HG03521 (cell line): ENCODE measurements around the gene CNNM3.
A peak's percentile ranks its signal among the peaks of the same experiment; 100 is the strongest.

ENCODE experiments used
- ATAC-seq: cut with Tn5 transposase; IDR thresholded peaks from one replicate; pipeline ENCODE4 v1.9.1; 2021; ENCODE audit warnings: mild to moderate bottlenecking, moderate library complexity; ENCODE audit not compliant: unreplicated experiment

The CNNM3 gene

GRCh38 chr2:96874198-96874831 is 58.2 kb downstream of the CNNM3 start:
- ATAC-seq, result peak; percentile 35

DNA sequence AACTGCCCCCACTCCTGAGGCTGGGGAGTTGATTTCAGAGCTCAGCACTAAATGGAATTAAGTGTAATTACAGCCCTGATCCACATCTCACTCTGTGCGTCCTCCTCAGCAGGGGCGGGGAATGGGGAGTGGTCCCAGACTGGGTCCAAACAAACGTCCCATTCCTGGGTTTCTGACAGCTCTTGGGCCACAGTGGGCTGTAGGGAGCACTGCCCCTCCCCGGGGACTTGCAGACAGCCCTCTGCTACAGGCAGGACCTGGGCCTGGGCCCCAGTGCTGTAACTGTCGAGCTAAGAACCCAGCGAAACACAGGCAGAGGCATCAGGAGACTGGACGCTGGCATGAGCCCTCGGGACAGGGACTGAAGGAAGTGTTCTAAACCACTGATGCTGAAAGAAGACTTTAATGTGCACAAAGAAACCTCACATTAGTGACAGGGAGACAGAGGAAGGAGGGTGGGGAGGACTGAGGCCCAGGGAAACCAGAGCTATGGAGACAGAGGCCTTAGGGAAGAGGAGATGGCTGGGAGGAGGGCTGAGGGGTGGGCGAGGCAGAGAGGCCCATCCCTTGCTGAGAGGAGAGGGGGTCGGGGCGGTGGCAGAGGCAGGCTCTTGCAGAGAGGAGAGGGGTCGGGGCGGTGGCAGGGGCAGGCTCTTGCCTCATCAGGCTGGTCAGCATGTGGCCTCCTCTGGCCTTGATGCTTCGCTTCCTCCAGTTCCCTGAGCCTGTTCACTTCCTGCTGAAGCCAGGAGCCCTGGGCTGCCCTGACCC is 59.6 kb downstream of the CNNM3 start:
- ATAC-seq, result no peak

GRCh38 chr2:96876269-96877041 is 60.4 kb downstream of the CNNM3 start:
- ATAC-seq, result no peak

DNA sequence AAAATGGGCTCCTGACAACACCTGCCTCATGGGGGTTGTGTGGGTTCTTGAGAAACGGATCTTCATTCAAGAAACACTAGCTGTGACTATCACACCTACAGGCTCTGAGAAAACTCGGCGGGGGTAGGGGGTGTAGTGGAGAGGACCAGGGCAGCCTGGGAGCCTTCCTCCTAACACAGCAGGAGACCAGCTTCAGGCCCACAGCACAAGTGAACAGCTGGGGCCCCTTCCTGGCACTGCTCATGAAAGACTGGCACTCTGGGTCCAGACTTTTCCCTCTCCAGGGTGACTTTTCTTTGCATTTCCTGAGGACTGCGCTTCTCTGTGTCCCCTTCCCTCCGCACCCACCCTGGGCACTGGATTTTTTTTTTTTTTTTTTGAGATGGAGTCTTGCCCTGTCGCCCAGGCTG is 61.0 kb downstream of the CNNM3 start:
- ATAC-seq, result no peak

DNA sequence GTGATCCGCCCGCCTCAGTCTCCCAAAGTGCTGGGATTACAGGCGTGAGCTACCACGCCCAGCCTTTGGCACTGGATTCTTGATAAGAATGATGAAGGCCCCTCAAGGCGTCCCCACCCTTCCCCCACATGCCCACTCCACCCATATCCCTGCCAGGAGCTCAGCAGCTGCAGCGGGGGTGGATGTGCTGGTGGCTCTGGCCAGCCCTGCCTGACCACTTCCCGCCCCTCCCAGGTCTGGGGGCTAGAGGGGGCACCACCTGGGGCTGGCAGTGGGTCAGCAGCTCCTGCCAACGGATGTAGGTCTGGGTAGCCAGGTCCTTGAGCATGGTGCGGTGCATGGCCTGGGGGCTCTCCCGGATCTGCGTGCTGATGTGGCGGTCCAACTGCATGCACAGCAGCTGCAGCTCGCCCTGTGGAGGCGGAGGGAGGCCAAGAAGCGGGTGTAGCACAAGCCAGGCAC is 61.6 kb downstream of the CNNM3 start:
- ATAC-seq, result no peak

GRCh38 chr2:96878171-96878570 is 62.1 kb downstream of the CNNM3 start:
- no peak for ATAC-seq

GRCh38 chr2:96878796-96879544 is 62.9 kb downstream of the CNNM3 start:
- no peak for ATAC-seq

DNA sequence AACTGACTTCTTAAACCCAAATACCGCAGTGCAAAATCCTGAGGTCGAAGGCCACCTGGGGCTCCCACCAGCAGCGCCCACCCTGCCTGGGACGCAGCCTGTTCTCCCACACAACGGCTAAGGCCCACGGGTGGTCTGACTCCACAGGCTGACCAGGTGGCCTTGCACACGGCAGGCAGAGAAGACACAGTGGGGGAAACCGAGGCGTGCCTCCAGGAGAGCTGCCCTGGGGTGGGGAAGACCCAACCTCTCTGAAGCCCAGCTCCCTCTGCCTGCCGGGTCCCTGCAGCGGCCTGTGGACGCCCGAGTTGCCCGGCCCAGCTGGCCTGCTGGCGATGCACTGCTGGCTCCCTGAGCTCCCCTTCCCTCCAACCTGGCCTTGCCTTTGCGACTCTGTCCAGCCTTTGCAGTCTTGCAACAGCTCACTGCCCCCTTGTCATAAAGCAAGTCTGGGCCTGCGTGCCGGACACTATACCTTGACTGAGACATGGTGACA is 63.5 kb downstream of the CNNM3 start:
- ATAC-seq, result no peak

DNA sequence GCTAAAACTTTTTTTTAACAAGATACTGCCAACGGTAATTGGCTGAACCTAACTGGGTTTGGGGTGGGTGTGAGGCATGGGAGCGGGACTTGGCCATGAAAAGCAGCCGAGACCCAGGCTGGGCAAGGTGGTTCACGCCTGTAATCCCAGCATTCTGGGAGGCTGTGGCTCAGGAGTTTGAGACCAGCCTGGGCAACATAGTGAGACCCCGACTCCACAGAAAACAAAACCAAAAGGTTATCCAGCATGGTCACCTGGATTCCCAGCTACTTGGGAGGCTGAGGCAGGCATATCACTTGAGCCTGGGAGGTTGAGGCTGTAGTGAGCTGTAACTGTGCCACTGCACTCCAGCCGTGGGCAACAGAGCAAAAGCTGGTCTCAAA is 64.8 kb downstream of the CNNM3 start:
- no peak for ATAC-seq

GRCh38 chr2:96881349-96882195 is 65.5 kb downstream of the CNNM3 start:
- ATAC-seq, result no peak

GRCh38 chr2:96882230-96882629 is 66.2 kb downstream of the CNNM3 start:
- no peak for ATAC-seq

DNA sequence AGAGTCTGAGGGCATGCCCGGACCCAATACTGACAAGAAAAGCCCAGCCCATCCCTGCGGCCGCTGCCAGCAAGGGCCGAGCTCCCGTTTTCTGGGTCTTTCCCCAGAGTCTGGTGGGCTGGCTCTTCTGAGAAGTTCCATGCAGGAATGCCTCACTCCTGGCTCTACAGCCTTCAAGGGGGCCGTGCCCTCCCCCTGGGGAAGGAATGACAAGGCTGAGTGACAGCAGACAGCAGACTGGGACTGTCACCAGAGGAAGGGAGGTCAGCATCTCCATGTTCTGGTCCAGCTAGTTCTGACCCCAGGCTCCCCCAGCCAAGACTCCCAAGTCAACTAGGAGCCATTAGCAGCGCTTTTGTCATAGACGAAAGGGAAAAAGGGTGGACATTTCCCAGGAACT is 66.8 kb downstream of the CNNM3 start:
- no peak for ATAC-seq

DNA sequence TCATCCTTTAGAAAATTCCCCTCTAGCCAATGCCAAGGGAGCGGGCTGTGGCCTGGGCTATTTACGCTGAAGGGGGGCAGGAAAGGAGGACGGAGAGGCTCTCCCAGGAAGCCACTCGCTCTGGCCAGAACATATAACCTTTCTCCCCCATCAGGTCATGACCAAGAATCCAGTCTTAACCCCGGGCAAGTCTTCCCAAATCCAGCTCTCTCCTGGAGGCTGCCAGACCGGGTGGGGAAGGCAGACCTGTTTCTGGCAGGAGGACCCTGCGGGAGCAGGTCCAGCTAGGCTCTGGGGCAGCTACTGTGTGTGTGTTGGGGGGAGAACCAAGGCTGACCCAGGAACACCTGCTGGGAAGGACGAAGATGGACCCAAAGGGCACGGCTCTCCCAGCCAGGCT is 67.2 kb downstream of the CNNM3 start:
- no peak for ATAC-seq
